Myometrial cell (primary cell): Measurements from ENCODE around the gene RNF180. TPM values are rescaled to one million over a fixed set of nuclear protein-coding genes. Genes with fewer than 3 reads are reported as not detected.

ENCODE experiments used
- total RNA-seq: library from RNA; depleted of rRNA; stranded (reverse); fragments of >200 nt; gene quantifications from 2 replicates; pipeline ENCODE4 v1.2.3, GENCODE V29; 2015

RNF180 gene
- under 0.01 and 0.35 TPM in 2 replicates for total RNA-seq

GRCh38 chr5:64165500-64166200, at the start of gene RNF180:
TSS of gene RNF180 (plus strand) at chr5:64165843. CDS start at chr5:64200808, 34,965 bp downstream.

Other genes starting within 250 kb of the RNF180 start
- gene HTR1A, start 203.4 kb upstream of the RNF180 start, total RNA-seq, result not detected in 2 replicates